K562 (cell line): Measurements from ENCODE around the gene HELT. TPM values are rescaled to one million over a fixed set of nuclear protein-coding genes. Genes with fewer than 3 reads are reported as not detected.
"Not testable (repeated sequence)": the region's sequence is repeated elsewhere in the genome, so short reads cannot be mapped to it uniquely, and the experiment has no call there.

Experiments
- ATAC-seq: fragments of 200-7000 bp; cut with Tn5 transposase; 3 replicates; pipeline ENCODE4 v1.9.1; 2020; ENCODE audit warnings: moderate library complexity
- BruUV-seq: library from RNA; stranded (reverse); fragments of 400-500 nt; replicated peaks from 2 replicates; lab custom pipeline; 2021; lab: Mats Ljungman, UMichigan
- CTCF ChIA-PET: fragments of 300-600 bp; formaldehyde crosslinking; extraction: SDS; loops from one replicate; lab custom pipeline; 2021; ENCODE audit warnings: low intra/inter-chr PET ratio; lab: Yijun Ruan, JAX
- POLR2A ChIA-PET: fragments of 300-600, 350-650 bp; sonication (Branson Sonifier 250); formaldehyde crosslinking; extraction: SDS; loops from one replicate; lab custom pipeline; 2021; ENCODE audit warnings: antibody characterized with exemption, inconsistent platforms; lab: Yijun Ruan, JAX
- DNase-seq, 4 experiments: peaks; one replicate each; pipeline versions ENCODE4 v3.0.0 to v3.0.0-alpha.2; 2011 to 2018; ENCODE audit warnings: low spot score in 3 of 4, mixed read lengths in 3 of 4; ENCODE audit errors: extremely low read depth in 1 of 4
- FAIRE-seq: peaks from 2 replicates; lab custom pipeline; 2011; peaks lifted over from hg19 to GRCh38; lab: Jason Lieb, UNC
- H2AFZ ChIP-seq: 2 replicates; pipeline ENCODE4 v1.6.0; 2011; ENCODE audit warnings: low read depth, low read length, control low read depth, inconsistent platforms
- H3K27ac ChIP-seq: fragments of 200-600 bp; 3 replicates; pipeline ENCODE4 v1.8.0; 2011; ENCODE audit warnings: low read depth, mild to moderate bottlenecking, control low read depth, inconsistent platforms, low read length, moderate library complexity, mixed read lengths; ENCODE audit errors: extremely low read depth
- H3K27me3 ChIP-seq, 2 experiments: fragments of 300-600 bp in 1 of 2; 2 replicates in 1 of 2; 3 replicates in 1 of 2; pipeline versions ENCODE4 v1.6.0 to v1.8.0; 2011; ENCODE audit warnings: inconsistent platforms in 2 of 2, low read length in 2 of 2, mild to moderate bottlenecking in 1 of 2, mixed read lengths in 1 of 2, moderate library complexity in 1 of 2; ENCODE audit not compliant: control insufficient read depth in 2 of 2, insufficient read depth in 2 of 2
- H3K36me3 ChIP-seq: fragments of 300-600 bp; 3 replicates; pipeline ENCODE4 v1.8.0; 2011; ENCODE audit warnings: mild to moderate bottlenecking, low read length, inconsistent platforms; ENCODE audit not compliant: control insufficient read depth, insufficient read depth
- H3K4me1 ChIP-seq, 2 experiments: fragments of 200-600 bp in 1 of 2; replicated peaks in 1 of 2; 2 replicates in 1 of 2; 3 replicates in 1 of 2; pipeline versions ENCODE4 v1.5.1 to v1.8.0; 2011; ENCODE audit warnings: inconsistent platforms in 2 of 2, low read length in 2 of 2, mild to moderate bottlenecking in 1 of 2, mixed read lengths in 1 of 2, moderate library complexity in 1 of 2; ENCODE audit not compliant: control insufficient read depth in 2 of 2, insufficient read depth in 2 of 2
- H3K4me2 ChIP-seq: 2 replicates; pipeline ENCODE4 v1.6.1; 2011; ENCODE audit warnings: low read length, control low read depth, inconsistent platforms, mixed read lengths; ENCODE audit not compliant: insufficient read depth
- H3K4me3 ChIP-seq: fragments of 200-600 bp; sonication (generic), shearing (Covaris generic); 2 replicates; pipeline ENCODE4 v1.5.1; 2016; ENCODE audit warnings: control low read depth, inconsistent platforms
- H3K79me2 ChIP-seq: fragments of 200-600 bp; 3 replicates; pipeline ENCODE4 v1.8.0; 2011; ENCODE audit warnings: low read length, inconsistent platforms; ENCODE audit not compliant: control insufficient read depth, insufficient read depth
- H3K9ac ChIP-seq, 2 experiments: 2 replicates each; pipeline versions ENCODE4 v1.6.0 to v1.6.1; 2011; ENCODE audit warnings: low read depth in 2 of 2, low read length in 2 of 2, control low read depth in 1 of 2, inconsistent platforms in 1 of 2, mild to moderate bottlenecking in 1 of 2, mixed read lengths in 1 of 2; ENCODE audit not compliant: insufficient read depth in 1 of 2
- H3K9me1 ChIP-seq: one replicate; pipeline ENCODE4 v1.6.0; 2011; ENCODE audit warnings: inconsistent platforms, mild to moderate bottlenecking, low read length, moderate library complexity; ENCODE audit not compliant: control insufficient read depth, insufficient read depth
- H3K9me3 ChIP-seq: replicated peaks from 2 replicates; pipeline ENCODE4 v1.5.1; 2011; ENCODE audit warnings: low read depth, low read length, inconsistent platforms; ENCODE audit not compliant: control insufficient read depth, insufficient read depth
- H4K20me1 ChIP-seq: replicated peaks from 2 replicates; pipeline ENCODE4 v1.6.1; 2011; ENCODE audit warnings: low read length, inconsistent platforms, mixed read lengths; ENCODE audit not compliant: control insufficient read depth, insufficient read depth
- JUND ChIP-seq, 2 experiments: IDR thresholded peaks; 2 replicates in 1 of 2; 3 replicates in 1 of 2; pipeline ENCODE4 v1.6.1; 2011; ENCODE audit warnings: borderline replicate concordance in 2 of 2, low read depth in 2 of 2, low read length in 2 of 2, improper control_type of control experiment in 1 of 2, missing biosample characterization in 1 of 2, missing genetic modification characterization in 1 of 2, missing genetic modification reagents in 1 of 2
- PHF20 ChIP-seq: fragments of 450-650 bp; IDR thresholded peaks from 2 replicates; pipeline ENCODE4 v1.6.1; 2018; ENCODE audit not compliant: partially characterized antibody
- SETDB1 ChIP-seq: IDR thresholded peaks from one replicate; pipeline ENCODE4 v1.6.1; 2012; ENCODE audit warnings: low read length, control low read depth, inconsistent platforms
- TAF7 ChIP-seq: fragments of 450-650 bp; IDR thresholded peaks from 2 replicates; pipeline ENCODE4 v1.6.1; 2016; ENCODE audit warnings: missing genetic modification characterization, missing compliant biosample characterization
- TBP ChIP-seq: optimal IDR thresholded peaks from 2 replicates; pipeline ENCODE3; 2011; ENCODE audit warnings: low read depth, low read length, improper control_type of control experiment
- TFAP4 ChIP-seq: sonication (generic); formaldehyde crosslinking; IDR thresholded peaks from 2 replicates; pipeline ENCODE4 v1.8.0; 2022; ENCODE audit warnings: missing genetic modification reagents, mild to moderate bottlenecking, moderate library complexity, borderline replicate concordance
- ZNF830 ChIP-seq: fragments of 250-450 bp; sonication (Bioruptor Pico); IDR thresholded peaks from 2 replicates; pipeline ENCODE4 v1.5.0; 2021; ENCODE audit warnings: mild to moderate bottlenecking
- WGBS: fragments of 100-300 bp; shearing (Covaris generic); methylation state at CpG from one replicate; pipeline ENCODE4 v1.1.6; 2016; ENCODE audit warnings: low coverage, mixed read lengths; ENCODE audit not compliant: insufficient coverage; ENCODE audit errors: missing lambda C conversion rate; 5-methylcytosine and 5-hydroxymethylcytosine counted together
- in situ Hi-C: fragments of 300-500 bp; cut with MboI; formaldehyde crosslinking; loops from 4 replicates; pipeline ENCODE4 v1.15.0; 2018; ENCODE audit warnings: inconsistent platforms, mixed read lengths
- intact Hi-C: fragments of 100-400 bp; cut with micrococcal nuclease; formaldehyde crosslinking; loops from 2 replicates; pipeline ENCODE4 v1.14.2; 2022
- polyA plus RNA-seq, 8 experiments: library from polyadenylated mRNA; depleted of rRNA in 4 of 8; stranded (reverse) in 5 of 8; unstranded in 3 of 8; fragments of >200 nt; fragmentation: Nextera tagmentation in 2 of 8; fragmentation: Illumina TruSeq in 1 of 8; extraction: Ambion mirVana in 2 of 8; extraction: Trizol in 1 of 8; gene quantifications; 2 replicates each; pipeline versions ENCODE4 v1.2.1 to v1.2.3, GENCODE V29; 2011 to 2014; ENCODE audit warnings: inconsistent platforms in 1 of 8, missing spikeins in 1 of 8
- total RNA-seq, 7 experiments: library from RNA; depleted of rRNA in 6 of 7; stranded (reverse); fragments of >200 nt in 6 of 7; fragmentation: Illumina TruSeq in 2 of 7; extraction: Trizol in 2 of 7; gene quantifications; 2 replicates each; pipeline versions ENCODE4 v1.2.1 to v1.2.3, GENCODE V29; 2011 to 2021; ENCODE audit warnings: low replicate concordance in 1 of 7
- TF ChIP-seq, protein P1 (sequence below), 2 experiments: fragments of 450-650 bp in 1 of 2; sonication (generic) in 1 of 2; formaldehyde crosslinking in 1 of 2; IDR thresholded peaks in 1 of 2; conservative IDR thresholded peaks in 1 of 2; 2 replicates each; pipeline versions ENCODE4 v1.6.1 to v1.8.1; 2016 to 2023; ENCODE audit warnings: mild to moderate bottlenecking in 2 of 2, moderate library complexity in 2 of 2, inconsistent platforms in 1 of 2, missing genetic modification reagents in 1 of 2

HELT gene
- total and polyA plus RNA-seq, 9 of the 15 experiments (the other 6 are each of a cell fraction or from before 2014, with no cell fraction given) = not detected

DNA sequence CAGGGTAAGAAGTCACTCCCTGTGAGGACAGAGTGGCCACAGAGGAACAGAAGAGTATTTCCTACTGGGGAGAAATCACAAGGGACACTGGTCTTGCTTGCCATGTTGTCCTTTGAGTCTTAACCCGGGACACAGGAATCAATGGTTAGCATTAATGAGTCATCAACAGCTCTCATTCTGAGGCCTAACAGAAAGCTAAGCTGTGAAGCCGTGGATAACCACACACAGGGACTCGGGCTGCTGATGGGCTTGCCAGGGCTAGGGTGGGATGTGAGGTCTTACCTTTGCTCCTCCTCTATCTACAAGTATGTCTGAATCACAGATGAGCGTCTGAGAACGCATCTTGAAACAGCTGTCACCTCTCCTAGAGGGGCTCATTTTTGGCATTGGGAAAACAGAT, 22.2 kb downstream of the HELT start:
- Histone ChIP-seq H4K20me1 (no peaks in the 10 kb centered on the region), H2AFZ (0 out of 2 replicates have a peak overlapping the region, but pooled peaks have one; percentile 69), H3K4me1 (no peaks in the 10 kb centered on the region; a peak in 1 of 5 replicates), H3K27ac (no peak overlapping the region), H3K9me3 (no peaks in the 10 kb centered on the region), H3K9ac (no peak overlapping the region), H3K4me2 (no peak overlapping the region), H3K36me3 (no peaks in the 10 kb centered on the region), H3K27me3 (peaks cover 11 to 12% of the 10 kb centered on the region in 2 experiments), H3K79me2 (no peaks in the 10 kb centered on the region), H3K4me3 (no peak overlapping the region)
- in situ Hi-C loops = loop anchor here (25.0 kb wide), 1 partner anchor 997 kb away; no protein-coding TSS in a partner anchor
- no peak for DNase-seq
- FAIRE-seq = no peak
- POLR2A ChIA-PET = interaction anchor here (1.1 kb wide), 1 partner anchor 18 kb away, joined by 3 read pairs; no protein-coding TSS in a partner anchor
- no TSS peak for BruUV-seq
- ATAC-seq = peak; percentile 26
- TF ChIP-seq, protein P1, sequence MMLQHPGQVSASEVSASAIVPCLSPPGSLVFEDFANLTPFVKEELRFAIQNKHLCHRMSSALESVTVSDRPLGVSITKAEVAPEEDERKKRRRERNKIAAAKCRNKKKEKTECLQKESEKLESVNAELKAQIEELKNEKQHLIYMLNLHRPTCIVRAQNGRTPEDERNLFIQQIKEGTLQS (IDR thresholded peaks at IDR 0.05) = peak; percentile 38; the same call in 1 of the 2 replicates
- TF ChIP-seq, protein P1 (CRISPR knock-in tag; conservative IDR thresholded peaks at IDR 0.05) = no peak
- TF ChIP-seq SETDB1 (no peak), JUND (IDR thresholded peaks at IDR 0.05; ENCODE audit: borderline replicate concordance, low read depth, low read length) (0 out of 2 replicates have a peak, but pooled peaks have one; percentile 24), JUND (tag; IDR thresholded peaks at IDR 0.05; ENCODE audit: borderline replicate concordance, low read depth, low read length) (no peak), ZNF830 (CRISPR knock-in tag) (no peak), TBP (no peak), TFAP4 (CRISPR knock-in tag) (no peak), TAF7 (tag) (no peak), PHF20 (no peak)
- TF ChIP-seq, all 486 proteins: peak for 2
- 27% methylated on average over 5 of the region's 5 CpGs for WGBS
- CTCF ChIA-PET = interaction anchor here (0.6 to 3.9 kb wide), 4 partner anchors 55 to 997 kb away, joined by 3 to 33 read pairs (median 10); no protein-coding TSS in a partner anchor
- intact Hi-C loops = loop anchor here (1.0 to 10.0 kb wide), 2 partner anchors 56 to 264 kb away; no protein-coding TSS in a partner anchor
- H3K9me1 ChIP-seq = no peaks in the 10 kb centered on the region

DNA sequence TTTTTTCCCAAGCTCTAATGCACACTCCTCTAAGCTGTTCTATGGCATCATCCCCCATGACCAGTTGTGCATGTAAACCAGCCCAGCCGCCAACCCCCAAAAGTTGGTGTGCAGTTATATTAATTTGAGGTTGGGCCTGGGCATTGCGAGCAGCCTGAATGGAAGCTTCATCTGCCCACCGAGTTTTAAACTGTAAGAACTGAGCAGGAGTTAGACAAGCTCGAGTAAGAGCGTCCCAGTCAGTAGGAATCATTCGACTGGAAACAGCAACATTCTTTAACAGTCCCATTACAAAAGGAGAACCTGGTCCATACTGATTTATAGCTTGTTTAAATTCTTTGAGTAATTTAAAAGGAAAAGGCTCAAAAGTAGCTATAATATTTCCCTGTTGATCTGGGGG, 32.0 kb downstream of the HELT start:
- POLR2A ChIA-PET = interaction anchor here (0.6 kb wide), 1 partner anchor 1288 kb away, joined by 3 read pairs; no protein-coding TSS in a partner anchor
- H3K27ac ChIP-seq, H3K4me3 ChIP-seq, ATAC-seq, H4K20me1 ChIP-seq, H3K9me3 ChIP-seq, H3K4me2 ChIP-seq, FAIRE-seq, H3K36me3 ChIP-seq, intact Hi-C loops, H2AFZ ChIP-seq, H3K9ac ChIP-seq, DNase-seq, BruUV-seq, H3K79me2 ChIP-seq, H3K4me1 ChIP-seq, in situ Hi-C loops, H3K9me1 ChIP-seq, CTCF ChIA-PET: not testable (repeated sequence)
- peaks cover 22 to 34% of the 10 kb centered on the region in 2 experiments for H3K27me3 ChIP-seq
- 0% methylated on average over 6 of the region's 6 CpGs for WGBS
